GM12873 (cell line): ENCODE data around the gene DDX25.

Experiments used
- TF ChIP-seq, protein P1 (sequence below): IDR thresholded peaks from 2 replicates; pipeline ENCODE4 v1.5.1; 2012; ENCODE audit warnings: low read depth, mild to moderate bottlenecking, moderate library complexity, low read length, control low read depth; ENCODE audit not compliant: insufficient read depth; ENCODE audit errors: missing control alignments

Gene DDX25

DNA sequence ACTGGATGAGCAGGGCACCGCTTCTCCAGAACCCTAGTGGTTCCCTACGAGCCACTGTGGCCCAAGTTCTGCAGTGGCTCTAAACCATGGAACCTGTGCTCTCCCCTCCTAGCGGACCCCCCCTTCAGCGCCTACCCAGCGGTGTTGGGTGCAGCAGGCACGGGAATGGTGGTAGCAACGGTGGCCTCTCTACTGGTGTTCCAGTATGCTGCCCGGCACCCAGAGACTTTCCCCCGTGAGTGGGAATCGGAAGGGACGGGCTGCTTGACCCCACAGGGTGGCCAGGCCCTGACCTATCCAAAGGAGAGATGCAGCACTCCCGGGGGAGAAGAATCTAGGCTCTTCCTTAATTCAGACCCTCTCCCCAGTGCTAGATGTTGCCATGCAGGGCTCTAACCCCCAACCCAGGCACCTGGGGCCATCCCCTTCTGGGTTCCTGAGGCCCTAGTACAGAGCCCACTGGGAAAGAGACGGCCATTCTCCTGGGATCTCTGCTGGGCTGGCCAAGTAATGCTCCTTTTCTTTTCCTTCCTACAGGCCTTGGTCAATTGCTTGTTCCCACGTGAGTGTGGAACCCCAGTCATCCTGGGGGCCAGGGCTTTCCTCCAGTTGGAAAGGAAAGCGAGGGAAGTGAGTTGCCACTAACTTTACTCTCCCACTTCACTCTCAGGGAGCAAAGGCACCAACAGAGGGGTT, 50.8 kb downstream of the DDX25 start:
- TF ChIP-seq, protein P1, sequence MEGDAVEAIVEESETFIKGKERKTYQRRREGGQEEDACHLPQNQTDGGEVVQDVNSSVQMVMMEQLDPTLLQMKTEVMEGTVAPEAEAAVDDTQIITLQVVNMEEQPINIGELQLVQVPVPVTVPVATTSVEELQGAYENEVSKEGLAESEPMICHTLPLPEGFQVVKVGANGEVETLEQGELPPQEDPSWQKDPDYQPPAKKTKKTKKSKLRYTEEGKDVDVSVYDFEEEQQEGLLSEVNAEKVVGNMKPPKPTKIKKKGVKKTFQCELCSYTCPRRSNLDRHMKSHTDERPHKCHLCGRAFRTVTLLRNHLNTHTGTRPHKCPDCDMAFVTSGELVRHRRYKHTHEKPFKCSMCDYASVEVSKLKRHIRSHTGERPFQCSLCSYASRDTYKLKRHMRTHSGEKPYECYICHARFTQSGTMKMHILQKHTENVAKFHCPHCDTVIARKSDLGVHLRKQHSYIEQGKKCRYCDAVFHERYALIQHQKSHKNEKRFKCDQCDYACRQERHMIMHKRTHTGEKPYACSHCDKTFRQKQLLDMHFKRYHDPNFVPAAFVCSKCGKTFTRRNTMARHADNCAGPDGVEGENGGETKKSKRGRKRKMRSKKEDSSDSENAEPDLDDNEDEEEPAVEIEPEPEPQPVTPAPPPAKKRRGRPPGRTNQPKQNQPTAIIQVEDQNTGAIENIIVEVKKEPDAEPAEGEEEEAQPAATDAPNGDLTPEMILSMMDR = no peak

DNA sequence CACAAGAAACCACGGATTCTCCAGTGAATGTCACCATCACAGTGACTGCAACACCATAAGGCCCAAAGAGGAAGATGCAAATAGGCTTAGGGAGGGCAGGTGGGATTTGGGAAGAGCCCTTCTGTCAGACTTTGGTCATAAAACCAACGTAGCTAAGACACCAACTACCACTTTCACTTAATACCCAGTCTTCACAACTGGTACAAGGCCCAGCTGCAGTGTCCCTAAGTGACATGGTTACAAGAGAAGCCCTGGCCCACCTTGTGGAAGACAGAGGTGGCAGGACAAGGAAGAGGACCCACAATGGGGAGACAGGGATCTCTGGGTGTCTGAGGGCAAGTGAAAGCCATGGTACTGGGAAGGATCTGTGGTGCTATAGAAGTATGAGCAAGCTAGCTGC, 51.5 kb downstream of the DDX25 start:
- TF ChIP-seq, protein P1 = no peak

DNA sequence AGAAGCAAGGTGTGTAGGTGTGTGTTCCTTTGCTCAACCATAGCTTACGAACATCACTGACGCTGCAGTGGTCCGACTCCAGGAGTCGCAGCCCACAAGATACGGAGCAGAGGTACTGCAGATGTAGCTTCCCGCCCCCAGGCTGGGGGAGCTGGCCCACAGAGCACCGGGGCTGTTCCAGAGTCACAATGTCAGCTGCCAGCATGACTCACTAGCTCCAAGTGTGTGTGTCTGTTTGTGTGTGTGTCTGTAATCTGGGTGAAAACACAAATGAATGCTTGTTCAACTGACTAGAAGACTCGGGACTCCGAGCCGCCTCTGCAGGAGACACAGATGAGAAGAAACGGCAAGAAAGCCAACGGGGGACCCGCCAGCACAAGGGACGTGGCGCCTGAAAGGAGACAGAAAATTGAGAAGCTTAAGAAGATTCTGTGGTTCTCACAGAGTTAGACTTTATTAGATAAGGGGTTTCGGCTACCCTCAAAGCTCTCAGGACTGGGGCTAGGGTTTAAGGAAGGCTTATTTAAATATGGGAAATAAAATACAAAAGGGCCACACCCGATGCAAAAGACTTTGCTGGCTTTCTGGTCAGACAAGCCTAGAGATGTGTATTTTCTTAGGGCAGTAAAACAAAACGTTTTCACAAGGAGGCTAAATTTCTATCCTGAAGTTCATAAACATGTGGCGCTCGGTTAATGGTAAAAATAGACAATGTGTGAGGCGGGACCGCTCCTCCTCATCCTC, 52.3 kb downstream of the DDX25 start:
- TF ChIP-seq, protein P1 = no peak

DNA sequence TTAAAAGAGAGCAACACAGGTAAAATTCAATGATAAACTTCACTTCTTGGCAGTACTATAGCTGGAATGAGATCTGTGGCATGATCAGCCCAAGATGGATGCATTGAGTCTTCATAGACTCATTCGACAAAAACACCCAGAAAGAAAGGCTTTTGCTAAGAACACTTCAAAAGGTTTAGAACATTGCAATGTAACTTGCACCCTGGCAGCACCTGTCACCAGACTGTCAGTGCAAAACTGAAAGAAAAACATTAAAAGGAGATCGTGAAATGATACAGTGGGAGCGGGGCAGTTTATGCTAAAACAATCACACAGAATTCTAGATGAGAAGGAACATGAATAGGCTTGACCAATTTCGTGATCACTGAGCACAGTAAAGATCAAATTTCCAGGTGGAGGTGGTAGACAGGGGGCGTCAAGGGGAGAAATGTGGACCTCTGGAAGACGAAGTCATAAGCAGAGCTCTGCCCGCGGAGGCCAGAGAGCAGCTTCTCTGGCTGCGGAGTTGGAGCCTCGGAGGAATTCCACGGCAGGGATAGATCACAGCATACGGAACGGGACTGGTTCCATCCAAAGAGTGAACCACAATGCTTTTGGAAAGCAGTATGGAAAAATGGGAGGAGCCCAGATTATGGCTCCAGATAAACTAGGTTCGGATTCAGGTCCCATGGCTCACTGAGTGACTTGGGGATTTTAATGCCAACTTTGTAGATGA, 53.5 kb downstream of the DDX25 start:
- TF ChIP-seq, protein P1 = no peak

DNA sequence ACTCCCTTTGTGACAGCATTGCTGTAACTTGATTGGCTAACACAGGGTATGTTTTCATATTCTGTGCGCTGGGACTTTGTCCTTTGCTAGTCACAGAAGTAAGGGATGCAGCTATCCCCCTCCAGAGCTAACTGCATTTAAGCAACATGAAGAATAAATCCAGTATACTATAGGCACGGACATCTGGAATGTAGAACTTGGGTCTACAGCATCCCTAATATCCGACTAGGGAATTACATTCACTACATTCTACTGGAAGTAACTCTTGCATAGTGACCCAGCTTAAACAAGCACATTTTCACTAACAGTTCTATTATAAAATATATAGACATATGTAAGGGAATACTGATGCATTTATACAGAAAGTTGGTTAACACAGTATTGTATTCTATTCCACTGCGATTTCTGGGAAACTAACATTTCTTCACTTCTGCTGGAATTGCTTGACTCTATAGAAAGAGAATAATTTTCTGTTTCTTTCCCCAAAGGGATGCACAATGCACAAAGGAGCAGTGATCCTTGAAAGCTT, 54.6 kb downstream of the DDX25 start:
- TF ChIP-seq, protein P1 = no peak

DNA sequence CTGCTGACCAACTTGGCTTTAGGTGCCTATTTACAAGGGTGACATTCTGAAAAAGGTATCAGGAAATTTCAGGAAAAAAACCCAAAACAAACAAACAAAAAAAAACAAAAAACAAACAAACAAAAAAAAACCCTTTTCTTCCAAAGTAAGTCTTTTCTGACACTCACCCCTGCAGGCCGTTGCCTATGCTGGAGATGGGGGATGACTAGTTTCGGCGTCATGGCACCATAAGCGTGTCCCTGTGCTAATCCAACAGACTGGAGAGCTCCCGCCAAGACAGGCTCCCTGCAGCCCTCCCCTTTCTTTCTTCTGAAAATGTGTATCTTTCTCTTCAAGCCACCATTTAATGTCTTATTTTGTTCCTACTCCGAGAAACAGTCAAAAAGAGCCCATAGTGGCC, 55.2 kb downstream of the DDX25 start:
- TF ChIP-seq, protein P1 = no peak

DNA sequence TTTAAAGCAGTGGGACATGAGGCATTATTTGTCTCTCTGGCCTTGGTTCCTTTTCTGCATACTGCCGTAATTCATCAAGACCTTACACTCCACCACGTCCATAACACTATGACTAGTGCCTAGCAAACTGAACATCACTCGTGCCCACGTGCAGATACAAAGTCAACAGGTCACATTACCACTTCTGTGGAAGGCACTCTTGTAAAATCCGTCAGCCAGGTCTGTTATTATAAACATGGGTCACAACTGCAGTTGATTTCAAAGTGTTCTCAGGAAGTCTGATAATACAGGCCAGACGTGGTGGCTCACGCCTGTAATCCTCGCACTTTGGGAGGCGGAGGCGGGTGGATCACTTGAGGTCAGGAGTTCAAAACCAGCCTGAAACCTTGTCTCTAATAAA, 55.6 kb downstream of the DDX25 start:
- TF ChIP-seq, protein P1 = no peak
